CD14-positive monocyte (primary cell): Measurements from ENCODE around the gene VASN. TPM values are rescaled to one million over a fixed set of nuclear protein-coding genes. Genes with fewer than 3 reads are reported as not detected.
A peak's percentile ranks its signal among the peaks of the same experiment; 100 is the strongest.

ENCODE experiments used
- DNase-seq, 3 donors: peaks; one replicate each; pipeline ENCODE4 v3.0.0-alpha.2; 2011 to 2022
- H2AFZ ChIP-seq: 2 replicates; pipeline ENCODE4 v1.6.0; 2012; ENCODE audit warnings: mild to moderate bottlenecking, low read depth, low read length, inconsistent platforms; ENCODE audit not compliant: insufficient read depth, poor library complexity, severe bottlenecking
- H3K27ac ChIP-seq, 2 donors: 1 replicate in 1 of 2; 2 replicates in 1 of 2; pipeline ENCODE4 v1.5.1; 2012 to 2013; ENCODE audit warnings: low read length in 2 of 2, control low read depth in 1 of 2, inconsistent platforms in 1 of 2, low read depth in 1 of 2, mild to moderate bottlenecking in 1 of 2
- H3K27me3 ChIP-seq, 2 donors: one replicate each; pipeline versions ENCODE4 v1.6.0 to v1.6.1; 2011 to 2013; ENCODE audit warnings: low read length in 2 of 2; ENCODE audit not compliant: control insufficient read depth in 2 of 2, insufficient read depth in 2 of 2
- H3K36me3 ChIP-seq, 2 donors: replicated peaks in 1 of 2; 1 replicate in 1 of 2; 2 replicates in 1 of 2; pipeline versions ENCODE4 v1.5.1 to v1.6.1; 2012 to 2013; ENCODE audit warnings: low read length in 2 of 2, control low read depth in 1 of 2, inconsistent platforms in 1 of 2, mild to moderate bottlenecking in 1 of 2; ENCODE audit not compliant: insufficient read depth in 2 of 2, control insufficient read depth in 1 of 2
- H3K4me1 ChIP-seq, 2 donors: 1 replicate in 1 of 2; 2 replicates in 1 of 2; pipeline versions ENCODE4 v1.5.1 to v1.6.1; 2012 to 2013; ENCODE audit warnings: low read length in 2 of 2, control low read depth in 1 of 2, inconsistent platforms in 1 of 2, mild to moderate bottlenecking in 1 of 2, moderate library complexity in 1 of 2; ENCODE audit not compliant: insufficient read depth in 2 of 2, control insufficient read depth in 1 of 2
- H3K4me2 ChIP-seq: replicated peaks from 2 replicates; pipeline ENCODE3; 2012; ENCODE audit warnings: low read length, moderate library complexity, mild to moderate bottlenecking; ENCODE audit not compliant: poor library complexity, severe bottlenecking; ENCODE audit errors: extremely low read depth
- H3K4me3 ChIP-seq, 3 experiments: fragments of 200-600 bp in 1 of 3; sonication (generic) in 1 of 3; replicated peaks in 1 of 3; 1 replicate in 2 of 3; 2 replicates in 1 of 3; pipeline ENCODE4 v1.5.1; 2011 to 2013; ENCODE audit warnings: low read length in 3 of 3, mild to moderate bottlenecking in 3 of 3, control low read depth in 2 of 3, low read depth in 2 of 3, inconsistent platforms in 1 of 3, moderate library complexity in 1 of 3
- H3K79me2 ChIP-seq: 2 replicates; pipeline ENCODE4 v1.6.0; 2012; ENCODE audit warnings: mild to moderate bottlenecking, control low read depth, inconsistent platforms, low read length, moderate library complexity; ENCODE audit not compliant: insufficient read depth
- H3K9ac ChIP-seq: 2 replicates; pipeline ENCODE4 v1.6.0; 2017; ENCODE audit warnings: low read length, mild to moderate bottlenecking; ENCODE audit not compliant: insufficient read depth, poor library complexity, severe bottlenecking
- H3K9me3 ChIP-seq, 2 donors: replicated peaks in 1 of 2; 1 replicate in 1 of 2; 2 replicates in 1 of 2; pipeline versions ENCODE4 v1.5.1 to v1.6.1; 2012 to 2013; ENCODE audit warnings: low read length in 2 of 2, control low read depth in 1 of 2; ENCODE audit not compliant: control insufficient read depth in 1 of 2, insufficient read depth in 1 of 2
- H4K20me1 ChIP-seq: 2 replicates; pipeline ENCODE4 v1.6.0; 2012; ENCODE audit warnings: mild to moderate bottlenecking, low read length, control low read depth, moderate library complexity; ENCODE audit not compliant: insufficient read depth
- H3K27ac Mint-ChIP-seq, 7 donors: one replicate each; pipeline ENCODE4 v1.8.0; 2020; ENCODE audit warnings: mild to moderate bottlenecking in 7 of 7, mixed read lengths in 7 of 7, moderate library complexity in 6 of 7, inconsistent platforms in 2 of 7
- H3K27me3 Mint-ChIP-seq, 3 donors: one replicate each; pipeline ENCODE4 v1.8.0; 2021 to 2022; ENCODE audit warnings: low read depth in 3 of 3, mild to moderate bottlenecking in 3 of 3, mixed read lengths in 3 of 3, moderate library complexity in 3 of 3, inconsistent platforms in 1 of 3
- H3K36me3 Mint-ChIP-seq, 2 donors: one replicate each; pipeline ENCODE4 v1.8.0; 2020; ENCODE audit warnings: mixed read lengths in 2 of 2, inconsistent platforms in 1 of 2, mild to moderate bottlenecking in 1 of 2
- H3K4me1 Mint-ChIP-seq: one replicate; pipeline ENCODE4 v1.8.0; 2020; ENCODE audit warnings: mild to moderate bottlenecking, mixed read lengths
- H3K4me3 Mint-ChIP-seq, 2 donors: one replicate each; pipeline ENCODE4 v1.8.0; 2020; ENCODE audit warnings: mild to moderate bottlenecking in 2 of 2, mixed read lengths in 2 of 2, moderate library complexity in 1 of 2
- H3K9me3 Mint-ChIP-seq, 7 donors: one replicate each; pipeline ENCODE4 v1.8.0; 2020 to 2022; ENCODE audit warnings: mixed read lengths in 7 of 7, mild to moderate bottlenecking in 6 of 7, moderate library complexity in 6 of 7, inconsistent platforms in 2 of 7
- CTCF ChIP-seq: fragments of 200-600 bp; IDR thresholded peaks from one replicate; pipeline ENCODE4 v1.8.0; 2022; ENCODE audit warnings: antibody characterized with exemption, mild to moderate bottlenecking
- WGBS: methylation state at CpG from one replicate; pipeline ENCODE4 v1.1.5; 2013; ENCODE audit warnings: missing lambda C conversion rate; ENCODE audit not compliant: insufficient coverage; 5-methylcytosine and 5-hydroxymethylcytosine counted together
- intact Hi-C, 2 donors: fragments of 100-400 bp; cut with micrococcal nuclease; formaldehyde crosslinking; loops; one replicate each; pipeline versions ENCODE4 v1.15.0 to v1.15.1; 2023
- polyA plus RNA-seq, 3 donors: library from polyadenylated mRNA; depleted of rRNA in 1 of 3; unstranded in 2 of 3; stranded (reverse) in 1 of 3; fragments of 300-500 nt in 2 of 3; fragments of >200 nt in 1 of 3; fragmentation: Illumina TruSeq in 2 of 3; gene quantifications; 1 replicate in 2 of 3; 2 replicates in 1 of 3; pipeline ENCODE4 v1.2.3, GENCODE V29; 2012 to 2021

VASN gene
- polyA plus RNA-seq, 3 donors: 0.03 TPM; not detected in 2

DNA sequence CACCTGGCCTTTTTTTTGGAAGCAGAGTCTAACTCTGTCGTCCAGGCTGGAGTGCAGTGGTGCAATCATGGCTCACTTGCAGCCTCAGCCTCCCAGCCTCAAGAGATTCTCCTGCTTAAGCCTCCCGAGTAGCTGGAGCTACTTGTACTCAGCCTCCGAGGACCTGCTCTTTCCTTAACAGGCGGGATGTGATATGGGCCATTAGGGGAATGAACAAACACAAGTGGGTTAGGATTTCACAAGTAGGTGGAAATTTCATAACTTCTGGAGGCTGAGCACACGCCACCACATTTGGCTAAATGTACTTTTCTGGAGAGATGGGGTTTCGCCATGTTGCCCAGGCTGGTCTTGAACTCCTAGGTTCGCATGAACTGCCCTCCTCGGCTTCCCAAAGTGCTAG lies 24.6 kb upstream of the VASN start:
- peak overlapping the region; percentile 47 to 73 for H3K4me3 Mint-ChIP-seq

GRCh38 chr16:4347765-4348509 lies 23.7 kb upstream of the VASN start:
- no peak overlapping the region for H3K4me3 Mint-ChIP-seq
- 95% methylated on average over 17 of the region's 17 CpGs for WGBS
- peaks cover 57 to 67% of the 10 kb centered on the region in 2 donors for H3K4me1 ChIP-seq

More for the DNA sequence above, 24.6 kb upstream of the VASN start:
- Histone ChIP-seq H3K79me2 (peaks cover 70% of the 10 kb centered on the region), H3K27ac (peak overlapping the region; percentile 72 to 77), H3K4me2 (peak overlapping the region; percentile 55), H3K9me3 (no peaks in the 10 kb centered on the region), H3K9ac (no peak overlapping the region), H3K4me1 (peaks cover 57 to 67% of the 10 kb centered on the region in 2 donors), H2AFZ (no peak overlapping the region), H3K36me3 (peaks cover 10 to 12% of the 10 kb centered on the region in 2 donors), H3K27me3 (no peaks in the 10 kb centered on the region), H4K20me1 (peaks cover 64% of the 10 kb centered on the region), H3K4me3 (peak overlapping the region in 1 of 3 experiments; percentile 43)
- peaks cover 58% of the 10 kb centered on the region for H3K4me1 Mint-ChIP-seq
- intact Hi-C loops: no loop called here
- peak overlapping the region; percentile 85 to 95 (median 93) for H3K27ac Mint-ChIP-seq
- 9% methylated on average over 4 of the region's 8 CpGs for WGBS
- TF ChIP-seq CTCF: no peak
- peaks cover 12 to 21% of the 10 kb centered on the region in 2 donors for H3K36me3 Mint-ChIP-seq
- peak; percentile 50 to 63 (median 62) for DNase-seq
- peaks cover 0 to 2% (median 0%) of the 10 kb centered on the region in 3 donors for H3K27me3 Mint-ChIP-seq
- peaks cover 0 to 5% (median 0%) of the 10 kb centered on the region in 7 donors for H3K9me3 Mint-ChIP-seq

More at GRCh38 chr16:4347765-4348509, 23.7 kb upstream of the VASN start:
- peaks cover 0 to 2% (median 0%) of the 10 kb centered on the region in 3 donors for H3K27me3 Mint-ChIP-seq
- Histone ChIP-seq H3K27ac (peak overlapping the region; percentile 72 to 77), H3K9ac (no peak overlapping the region), H4K20me1 (peaks cover 62% of the 10 kb centered on the region), H3K36me3 (peaks cover 8 to 11% of the 10 kb centered on the region in 2 donors), H3K9me3 (no peaks in the 10 kb centered on the region), H3K4me2 (peak overlapping the region; percentile 55), H2AFZ (no peak overlapping the region), H3K27me3 (no peaks in the 10 kb centered on the region), H3K79me2 (peaks cover 67% of the 10 kb centered on the region), H3K4me3 (peak overlapping the region in 1 of 3 experiments; percentile 43)
- intact Hi-C loops: no loop called here
- H3K9me3 Mint-ChIP-seq: peaks cover 0 to 2% (median 0%) of the 10 kb centered on the region in 7 donors
- TF ChIP-seq CTCF: no peak
- H3K4me1 Mint-ChIP-seq: peaks cover 58% of the 10 kb centered on the region
- H3K27ac Mint-ChIP-seq: peak overlapping the region; percentile 85 to 95 (median 93)
- no peak for DNase-seq
- H3K36me3 Mint-ChIP-seq: peaks cover 12 to 20% of the 10 kb centered on the region in 2 donors
